ENCODE measurements around the gene EED. TPM values are rescaled to one million over a fixed set of nuclear protein-coding genes. Genes with fewer than 3 reads are reported as not detected.

The EED gene
- total and polyA plus RNA-seq, 9 of the 15 experiments (the other 6 are each of a cell fraction or from before 2014, with no cell fraction given), result 33.0 to 110 (median 55.1) TPM

DNA sequence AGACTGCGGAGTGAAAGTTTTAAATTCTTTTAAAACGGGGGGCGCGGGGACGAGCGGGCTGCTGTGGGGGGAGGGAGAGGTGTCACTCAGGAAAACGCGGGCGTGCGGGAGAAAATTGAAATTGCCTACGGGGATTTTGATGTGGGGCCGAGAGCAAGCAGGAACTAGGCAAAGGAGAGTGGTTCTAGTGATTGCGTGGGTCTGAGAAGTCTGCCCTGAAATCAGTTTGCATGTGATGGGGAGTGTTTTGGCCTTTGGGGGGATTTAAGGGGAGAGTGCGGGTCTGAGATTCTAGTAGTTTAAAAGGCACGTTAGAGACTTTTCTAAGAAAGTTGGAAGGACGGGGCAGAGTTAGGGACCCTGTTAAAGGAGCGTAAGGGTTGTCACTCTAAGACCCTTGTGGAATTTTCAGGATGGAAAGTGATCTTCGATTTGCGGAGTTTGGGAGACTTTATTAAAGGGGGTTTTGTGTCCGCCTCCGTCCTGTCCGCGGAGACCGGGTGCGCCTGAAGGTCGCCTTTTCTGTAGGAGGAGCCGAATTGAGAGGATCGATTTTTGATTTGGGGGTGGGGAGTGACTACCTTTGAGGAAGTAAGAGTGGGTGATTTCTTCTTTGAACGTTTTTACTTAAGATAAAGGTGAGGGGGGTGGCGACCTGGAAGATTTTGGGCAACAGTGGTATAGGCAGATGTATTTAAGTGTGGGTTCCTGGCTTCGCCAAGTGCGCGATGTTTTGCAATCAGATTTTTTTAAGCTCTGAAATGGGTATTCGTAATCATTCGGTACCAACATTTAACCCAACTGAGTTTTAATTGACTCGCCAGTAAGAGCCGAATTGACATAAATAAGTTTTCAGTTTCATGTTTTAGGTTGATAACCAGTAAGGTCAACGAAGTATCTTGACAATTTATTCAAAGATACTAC, 1.1 kb downstream of the EED start (continued):
- TF ChIP-seq ZNF436 (CRISPR knock-in tag; IDR thresholded peaks at IDR 0.05) (no peak), SIN3A (IDR thresholded peaks at IDR 0.05; ENCODE audit: borderline replicate concordance in 2 of 2, control insufficient read depth in 1 of 2, low read depth in 2 of 2, low read length in 2 of 2) (peak; percentile 6 to 25; a peak in 2 of 4 replicates), RBM22 (IDR thresholded peaks at IDR 0.05; ENCODE audit: low read depth, low read length, poor library complexity, severe bottlenecking) (no peak), CCNT2 (IDR thresholded peaks at IDR 0.05; ENCODE audit: borderline replicate concordance, extremely low read depth, insufficient read length, low read depth, low read length) (no peak), MTA3 (IDR thresholded peaks at IDR 0.05; ENCODE audit: borderline replicate concordance) (no peak), ZNF431 (CRISPR knock-in tag; IDR thresholded peaks at IDR 0.05) (no peak), ZNF668 (CRISPR knock-in tag; IDR thresholded peaks at IDR 0.05) (no peak), BCOR (IDR thresholded peaks at IDR 0.05) (no peak; the same call in 1 of the 2 replicates), KDM2B (CRISPR knock-in tag; IDR thresholded peaks at IDR 0.05) (no peak)

DNA sequence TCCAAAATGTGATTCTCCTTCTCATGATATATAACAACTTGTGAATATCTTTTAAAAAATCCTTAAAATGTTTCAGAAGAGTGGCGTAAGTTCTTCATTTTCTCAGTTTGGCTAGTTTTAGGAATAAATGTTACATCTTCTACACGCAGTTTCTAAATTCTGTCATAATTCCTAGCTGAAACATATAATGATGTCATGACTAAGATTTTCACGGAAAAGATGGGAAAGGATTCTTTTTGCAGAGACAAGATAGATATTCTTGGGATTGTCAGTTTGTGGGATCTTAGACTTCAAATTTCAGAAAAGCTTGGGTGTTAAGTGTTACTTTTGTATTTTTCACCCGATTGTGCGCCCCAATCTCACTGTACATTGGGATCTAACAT, 1.7 kb downstream of the EED start:
- Histone ChIP-seq H2AFZ (ENCODE audit: low read depth, low read length) (no peak overlapping the region), H3K9me1 (ENCODE audit: control insufficient read depth, insufficient read depth, low read length) (no peaks in the 10 kb centered on the region), H3K79me2 (ENCODE audit: control insufficient read depth, insufficient read depth, low read length) (peaks cover 63% of the 10 kb centered on the region), H3K36me3 (ENCODE audit: control insufficient read depth, insufficient read depth, low read length) (peaks cover 18% of the 10 kb centered on the region; the same call in 2 of the 3 replicates), H3K9ac (ENCODE audit: insufficient read depth in 1 of 2, low read depth in 2 of 2, low read length in 2 of 2) (peak overlapping the region in 1 of 2 experiments; percentile 99; a peak in 2 of 4 replicates), H3K9me3 (replicated peaks; ENCODE audit: control insufficient read depth, insufficient read depth, low read depth, low read length) (no peaks in the 10 kb centered on the region), H4K20me1 (replicated peaks; ENCODE audit: control insufficient read depth, insufficient read depth, low read length) (peaks cover 15% of the 10 kb centered on the region), H3K4me1 (replicated peaks in 1 of 2; ENCODE audit: control insufficient read depth in 2 of 2, insufficient read depth in 2 of 2, low read length in 2 of 2) (peaks cover 3 to 30% of the 10 kb centered on the region in 2 experiments; a peak in 4 of 5 replicates), H3K27ac (ENCODE audit: extremely low read depth, low read depth, low read length) (peak overlapping the region; percentile 100; the same call in 1 of the 3 replicates), H3K27me3 (ENCODE audit: control insufficient read depth in 2 of 2, insufficient read depth in 2 of 2, low read length in 2 of 2) (no peaks in the 10 kb centered on the region), H3K4me2 (ENCODE audit: insufficient read depth, low read length) (peak overlapping the region; percentile 100), H3K4me3 (peak overlapping the region; percentile 89)
- ChIA-PET POLR2A (interaction anchor here (1.3 to 2.0 kb wide), 4 partner anchors 9 to 221 kb away, joined by 3 to 7 read pairs (median 4); no protein-coding TSS in a partner anchor), CTCF (ENCODE audit: low intra/inter-chr PET ratio) (no interaction called here)
- in situ Hi-C loops (cut with MboI), result no loop called here
- FAIRE-seq (no peak), ATAC-seq (no peak), DNase-seq (ENCODE audit: extremely low read depth in 1 of 4, low spot score in 3 of 4) (no peak)
- TF ChIP-seq RHOXF2B (CRISPR knock-in tag; conservative IDR thresholded peaks at IDR 0.05), result no peak
- no peak for TF ChIP-seq RAD21 (CRISPR knock-in tag; conservative IDR thresholded peaks at IDR 0.05 in 1 of 2, IDR thresholded peaks at IDR 0.05 in 1 of 2)
- TF ChIP-seq, protein P1, sequence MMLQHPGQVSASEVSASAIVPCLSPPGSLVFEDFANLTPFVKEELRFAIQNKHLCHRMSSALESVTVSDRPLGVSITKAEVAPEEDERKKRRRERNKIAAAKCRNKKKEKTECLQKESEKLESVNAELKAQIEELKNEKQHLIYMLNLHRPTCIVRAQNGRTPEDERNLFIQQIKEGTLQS (IDR thresholded peaks at IDR 0.05), result peak; percentile 66
- TF ChIP-seq, protein P1 (CRISPR knock-in tag; conservative IDR thresholded peaks at IDR 0.05), result no peak
- no peak for TF ChIP-seq DIDO1 (tag; IDR thresholded peaks at IDR 0.05; ENCODE audit: low read depth)
- TF ChIP-seq, protein P2, sequence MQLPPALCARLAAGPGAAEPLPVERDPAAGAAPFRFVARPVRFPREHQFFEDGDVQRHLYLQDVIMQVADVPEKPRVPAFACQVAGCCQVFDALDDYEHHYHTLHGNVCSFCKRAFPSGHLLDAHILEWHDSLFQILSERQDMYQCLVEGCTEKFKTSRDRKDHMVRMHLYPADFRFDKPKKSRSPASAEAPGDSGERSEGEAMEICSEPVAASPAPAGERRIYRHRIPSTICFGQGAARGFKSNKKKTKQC (CRISPR knock-in tag; IDR thresholded peaks at IDR 0.05), result no peak
- TF ChIP-seq HMGN3 (IDR thresholded peaks at IDR 0.05; ENCODE audit: borderline replicate concordance, extremely low read depth, insufficient read length, low read depth, low read length), result no peak
- TF ChIP-seq ZNF444 (CRISPR knock-in tag; IDR thresholded peaks at IDR 0.05), result 0 out of 2 replicates have a peak, but pooled peaks have one; percentile 6
- no peak for TF ChIP-seq NRF1 (conservative IDR thresholded peaks at IDR 0.05 in 1 of 2, IDR thresholded peaks at IDR 0.05 in 1 of 2)
- no peak for TF ChIP-seq GATA2 (CRISPR knock-in tag; IDR thresholded peaks at IDR 0.05)
- WGBS (ENCODE audit: insufficient coverage, low coverage, missing lambda C conversion rate), result 5% methylated on average over 5 of the region's 5 CpGs
- BruUV-seq (replicated peaks), result no TSS peak
- intact Hi-C loops (cut with micrococcal nuclease), result loop anchor here (10.0 kb wide), 1 partner anchor 581 kb away; the partner anchor contains the start of gene CREBZF
